Activated CD4-positive, alpha-beta T cell treated with anti-CD3 and anti-CD28 coated beads, Interleukin-2, amount 50 U/mL, for 4 hours (primary cell): ENCODE data around the gene FXYD2.
A peak's percentile ranks its signal among the peaks of the same experiment; 100 is the strongest.

ENCODE experiments used
- DNase-seq, 2 experiments: peaks; one replicate each; pipeline ENCODE4 v3.0.0-alpha.2; 2020

Gene FXYD2

GRCh38 chr11:117857734-117858414 is 33.3 kb upstream of the FXYD2 start:
- DNase-seq = no peak

GRCh38 chr11:117855912-117856651 is 31.5 kb upstream of the FXYD2 start:
- DNase-seq = no peak

- DNase-seq = no peak
Observed at GRCh38 chr11:117855186-117855845, 30.8 kb upstream of the FXYD2 start.

- DNase-seq = no peak
Observed at GRCh38 chr11:117852309-117852708, 27.8 kb upstream of the FXYD2 start.

GRCh38 chr11:117851852-117852251 is 27.3 kb upstream of the FXYD2 start:
- DNase-seq = no peak

GRCh38 chr11:117851106-117851505 is 26.6 kb upstream of the FXYD2 start:
- no peak for DNase-seq

- DNase-seq = no peak
Observed at GRCh38 chr11:117849781-117850414, 25.4 kb upstream of the FXYD2 start.

- peak; percentile 80 to 81 for DNase-seq
Observed at GRCh38 chr11:117843666-117844484, 19.3 kb upstream of the FXYD2 start.

- DNase-seq = no peak
Observed at GRCh38 chr11:117842131-117842941, 17.8 kb upstream of the FXYD2 start.

GRCh38 chr11:117841551-117842031 is 17.0 kb upstream of the FXYD2 start:
- DNase-seq = no peak

GRCh38 chr11:117840881-117841550 is 16.5 kb upstream of the FXYD2 start:
- no peak for DNase-seq

- no peak for DNase-seq
Observed at GRCh38 chr11:117839936-117840813, 15.6 kb upstream of the FXYD2 start.

- no peak for DNase-seq
Observed at GRCh38 chr11:117839380-117839881, 14.9 kb upstream of the FXYD2 start.

- no peak for DNase-seq
Observed at GRCh38 chr11:117838901-117839300, 14.4 kb upstream of the FXYD2 start.

- no peak for DNase-seq
Observed at GRCh38 chr11:117837791-117838190, 13.2 kb upstream of the FXYD2 start.

GRCh38 chr11:117837070-117837776 is 12.7 kb upstream of the FXYD2 start:
- no peak for DNase-seq

- DNase-seq = no peak
Observed at GRCh38 chr11:117836077-117836960, 11.8 kb upstream of the FXYD2 start.

- no peak for DNase-seq
Observed at GRCh38 chr11:117835576-117835975, 11.0 kb upstream of the FXYD2 start.
